ENCODE results near the gene TRAK1. TPM values are rescaled to one million over a fixed set of nuclear protein-coding genes. Genes with fewer than 3 reads are reported as not detected.

Gene TRAK1
- polyA plus RNA-seq, 1 donor, result 103 TPM

DNA sequence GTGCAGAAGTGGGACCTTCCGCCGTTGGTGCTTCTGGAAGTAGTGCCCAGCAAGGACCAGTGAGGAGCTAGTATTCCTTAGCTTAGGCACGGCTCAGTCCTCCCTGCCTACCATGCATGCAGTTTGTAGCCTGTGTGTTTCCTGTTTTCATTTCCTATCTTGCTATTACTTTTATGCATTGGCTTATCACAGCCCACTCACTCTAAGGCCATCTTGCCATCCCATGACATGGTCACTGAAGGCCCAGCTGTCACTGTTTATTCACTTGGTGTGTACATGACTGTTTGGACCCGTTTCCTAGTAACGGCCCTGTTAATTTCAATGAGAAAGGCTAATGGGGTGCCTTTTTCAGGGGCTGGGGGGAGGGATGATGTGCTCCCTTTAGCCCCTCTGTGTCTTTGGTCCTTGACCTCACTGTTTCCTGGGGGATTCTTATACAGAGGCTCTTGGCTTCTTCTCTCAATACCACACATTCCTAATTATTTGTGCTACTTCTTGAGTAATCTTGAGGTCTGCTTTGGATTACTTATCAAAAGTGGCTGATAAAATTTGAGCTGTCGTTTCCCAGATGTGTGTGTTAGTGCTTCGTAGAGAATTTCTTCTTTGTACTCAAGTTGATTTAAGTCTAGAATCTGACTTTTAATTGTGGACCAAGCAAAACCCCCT lies 24.5 kb upstream of the TRAK1 start:
- no peak for DNase-seq (ENCODE audit: low read depth)

DNA sequence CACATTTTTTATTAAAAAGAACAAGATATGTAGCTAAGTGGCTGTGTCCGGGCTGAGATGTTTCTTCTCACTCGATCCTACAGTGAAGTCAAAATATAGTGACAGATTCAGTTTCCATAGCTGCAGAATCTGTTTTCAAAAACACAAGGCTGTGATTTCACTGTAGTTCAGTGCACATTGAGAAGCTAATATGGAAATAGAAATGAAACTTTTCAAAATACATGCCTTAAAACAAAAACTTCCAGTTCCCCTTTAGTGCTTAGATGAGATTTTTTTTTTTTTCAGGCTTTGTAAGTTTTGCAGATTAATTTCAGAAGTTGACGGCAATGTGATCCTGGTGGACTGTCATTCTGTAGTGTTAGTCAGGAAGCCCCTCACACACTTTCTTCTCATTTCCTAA lies 23.8 kb upstream of the TRAK1 start:
- DNase-seq (ENCODE audit: low read depth), result peak; percentile 90

DNA sequence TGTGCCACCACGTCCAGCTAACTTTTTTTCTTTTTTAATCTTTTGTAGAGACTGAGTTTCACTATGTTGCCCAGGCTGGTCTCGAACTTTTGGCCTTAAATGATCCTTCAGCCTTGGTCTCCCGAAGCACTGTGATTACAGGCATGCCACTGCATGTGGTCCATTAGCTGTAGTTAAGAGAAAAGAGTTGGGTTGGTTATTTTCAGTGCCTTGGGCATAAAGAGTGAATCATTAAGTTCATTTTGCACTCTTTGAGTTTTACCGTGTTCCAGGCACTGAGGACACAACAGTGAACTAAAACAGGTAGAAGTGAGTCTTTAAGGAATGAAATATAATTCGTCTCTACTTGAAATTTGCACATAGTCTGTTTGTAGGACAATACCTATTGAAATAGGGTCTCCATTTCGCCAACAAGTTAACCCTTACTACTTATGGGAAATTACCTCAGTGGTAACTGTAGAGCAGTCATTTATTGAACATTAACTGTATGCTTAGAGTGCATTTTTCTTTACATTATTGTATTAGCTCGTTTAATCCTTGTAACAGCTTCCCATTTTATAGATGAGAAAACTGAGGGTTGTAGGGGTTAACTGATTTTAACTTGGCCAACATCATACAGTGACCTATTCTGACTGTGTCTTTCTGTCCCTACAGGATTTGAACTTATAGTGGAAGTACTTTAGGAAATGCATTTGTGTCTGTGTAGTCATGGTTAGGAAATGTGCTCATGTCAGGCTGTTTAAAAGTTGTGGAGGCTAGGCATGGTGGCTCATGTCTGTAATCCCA lies 22.7 kb upstream of the TRAK1 start:
- DNase-seq (ENCODE audit: low read depth), result no peak

DNA sequence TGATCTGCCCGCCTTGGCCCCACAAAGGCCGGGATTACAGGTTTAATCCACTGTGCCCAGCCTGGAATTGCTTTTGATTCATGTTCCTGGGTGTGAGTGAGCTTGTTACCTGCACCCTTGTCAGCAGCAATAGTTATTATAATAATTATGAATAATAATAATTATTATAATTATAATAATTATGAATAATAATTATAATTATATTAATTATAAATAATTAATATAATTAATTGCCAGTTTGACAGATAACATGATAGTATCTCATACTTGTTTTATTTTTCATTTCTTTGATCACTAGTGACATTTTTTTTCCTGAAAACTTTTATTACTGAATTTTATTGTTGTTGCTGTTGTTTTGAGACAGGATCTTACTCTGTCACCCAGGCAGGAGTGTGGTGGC lies 21.1 kb upstream of the TRAK1 start:
- DNase-seq (ENCODE audit: low read depth), result no peak

DNA sequence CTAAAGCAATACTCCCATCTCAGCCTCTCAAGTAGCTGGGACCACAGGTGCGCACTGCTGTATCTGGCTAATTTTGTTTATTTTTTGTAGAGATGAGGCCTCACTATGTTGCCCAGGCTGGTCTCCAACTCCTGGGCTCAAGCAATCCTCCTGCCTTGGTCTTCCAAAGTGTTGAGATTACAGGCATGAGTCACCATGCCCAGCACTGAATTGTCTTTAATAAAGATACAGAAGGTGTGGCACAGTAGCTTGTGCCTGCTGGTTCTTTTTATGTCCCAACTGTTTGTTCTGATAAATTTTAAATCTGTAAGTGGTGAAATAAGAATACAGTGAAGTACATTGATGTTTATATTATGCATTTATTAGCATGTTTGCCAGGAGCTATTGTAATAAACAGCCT lies 20.6 kb upstream of the TRAK1 start:
- no peak for DNase-seq (ENCODE audit: low read depth)

DNA sequence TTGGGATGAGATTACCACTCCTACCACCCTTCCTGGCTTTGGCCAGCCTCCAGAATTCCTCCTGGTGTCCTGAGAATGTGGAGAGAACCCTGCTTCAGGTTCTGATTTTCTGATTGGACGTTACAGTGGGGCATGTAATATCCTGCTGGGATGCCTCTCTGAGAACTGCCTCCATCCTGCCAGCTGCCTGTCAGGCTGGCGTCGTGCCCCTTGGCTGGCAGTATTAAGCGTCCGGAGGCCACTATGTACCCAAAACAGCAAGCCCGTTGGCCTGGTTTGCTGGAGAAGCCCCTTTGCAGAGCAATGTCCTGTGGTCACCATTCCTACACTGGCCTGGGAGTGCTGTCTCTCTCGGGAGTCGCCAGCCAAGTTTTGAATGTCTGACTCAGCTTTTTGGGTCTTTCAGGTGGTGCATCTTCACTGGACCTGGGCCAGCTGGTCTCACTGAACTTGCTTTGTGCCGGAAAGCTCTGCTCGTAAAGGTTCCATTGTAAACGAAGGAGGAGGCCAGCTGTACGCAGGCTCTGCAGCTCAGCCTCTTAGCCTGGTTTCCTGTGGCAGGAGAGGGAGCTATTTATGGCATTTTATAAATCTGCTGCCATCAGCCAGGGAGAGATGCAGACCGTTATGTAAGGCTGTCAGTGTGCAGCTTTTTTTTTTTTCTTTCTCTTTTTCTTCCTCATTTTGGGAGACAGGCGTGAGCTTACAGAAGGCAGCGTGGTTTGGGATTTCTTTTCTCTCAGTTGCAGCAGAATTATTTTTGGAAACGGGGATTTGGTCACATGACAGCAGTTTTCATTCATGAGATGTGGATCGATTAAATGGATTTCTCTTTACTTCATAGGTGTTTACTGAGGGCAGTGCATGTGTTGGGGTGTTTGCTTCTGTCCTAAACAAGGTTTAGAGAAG lies 19.0 kb upstream of the TRAK1 start:
- DNase-seq (ENCODE audit: low read depth), result no peak

DNA sequence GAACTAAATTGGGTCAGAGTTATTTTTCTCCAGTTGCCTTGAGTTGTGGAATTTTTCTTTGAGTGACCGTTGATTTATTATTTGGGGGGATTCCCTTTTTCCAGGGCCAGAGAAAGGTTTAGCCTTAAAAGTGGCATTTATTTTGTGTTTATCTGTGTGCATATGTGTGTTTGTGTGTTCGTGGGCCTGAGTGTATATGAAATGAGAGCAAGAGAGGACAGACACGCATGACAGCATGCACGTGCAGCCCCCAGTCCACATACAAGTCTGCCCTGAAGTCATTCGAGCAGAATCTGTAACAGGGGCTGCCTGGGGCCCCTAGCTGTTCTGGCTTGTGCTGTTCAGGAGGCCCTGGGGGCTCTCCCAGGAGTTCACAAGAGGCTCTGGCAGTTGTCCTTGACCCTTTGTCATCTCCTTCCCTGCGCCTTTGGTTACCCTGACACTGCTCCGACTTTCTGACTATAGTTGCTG lies 18.3 kb upstream of the TRAK1 start:
- no peak for DNase-seq (ENCODE audit: low read depth)

DNA sequence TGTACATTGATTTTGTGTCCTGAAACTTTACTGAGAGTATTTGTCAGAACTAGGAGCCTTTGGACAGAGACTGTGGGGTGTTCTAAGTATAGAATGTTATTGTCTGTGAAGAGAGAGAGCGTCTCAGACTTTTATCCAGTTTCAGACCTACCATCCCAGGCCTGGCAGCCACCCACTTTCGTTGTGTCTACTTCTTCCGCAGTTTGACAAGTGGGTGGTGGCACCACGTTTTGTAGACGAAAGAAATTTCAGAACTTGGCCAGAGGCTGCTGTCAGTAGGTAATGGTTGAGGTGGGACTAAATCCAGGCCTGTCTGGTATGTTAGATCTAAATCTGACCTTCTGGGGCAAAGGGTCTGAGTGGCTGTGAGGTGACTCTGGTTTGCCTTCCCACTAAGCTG lies 13.4 kb upstream of the TRAK1 start:
- DNase-seq (ENCODE audit: low read depth), result no peak

DNA sequence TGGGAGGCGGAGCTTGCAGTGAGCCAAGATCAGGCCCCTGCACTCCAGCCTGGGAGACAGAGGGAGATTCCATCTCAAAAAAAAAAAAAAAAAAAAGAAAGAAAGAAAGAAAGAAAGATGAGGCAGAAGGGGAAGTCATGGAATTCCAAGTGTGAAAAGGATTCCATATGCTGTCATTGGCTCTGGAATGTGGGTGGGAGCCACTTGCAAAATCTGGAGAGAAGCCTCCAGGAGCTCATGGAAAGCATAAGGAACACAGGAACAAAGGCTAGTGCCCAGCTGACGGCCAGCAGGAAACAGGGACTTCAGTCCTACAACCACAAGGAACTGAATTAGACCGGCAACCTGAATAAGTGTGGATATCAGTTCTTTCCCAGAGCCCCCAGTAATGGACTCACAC lies 12.5 kb upstream of the TRAK1 start:
- DNase-seq (ENCODE audit: low read depth), result no peak

DNA sequence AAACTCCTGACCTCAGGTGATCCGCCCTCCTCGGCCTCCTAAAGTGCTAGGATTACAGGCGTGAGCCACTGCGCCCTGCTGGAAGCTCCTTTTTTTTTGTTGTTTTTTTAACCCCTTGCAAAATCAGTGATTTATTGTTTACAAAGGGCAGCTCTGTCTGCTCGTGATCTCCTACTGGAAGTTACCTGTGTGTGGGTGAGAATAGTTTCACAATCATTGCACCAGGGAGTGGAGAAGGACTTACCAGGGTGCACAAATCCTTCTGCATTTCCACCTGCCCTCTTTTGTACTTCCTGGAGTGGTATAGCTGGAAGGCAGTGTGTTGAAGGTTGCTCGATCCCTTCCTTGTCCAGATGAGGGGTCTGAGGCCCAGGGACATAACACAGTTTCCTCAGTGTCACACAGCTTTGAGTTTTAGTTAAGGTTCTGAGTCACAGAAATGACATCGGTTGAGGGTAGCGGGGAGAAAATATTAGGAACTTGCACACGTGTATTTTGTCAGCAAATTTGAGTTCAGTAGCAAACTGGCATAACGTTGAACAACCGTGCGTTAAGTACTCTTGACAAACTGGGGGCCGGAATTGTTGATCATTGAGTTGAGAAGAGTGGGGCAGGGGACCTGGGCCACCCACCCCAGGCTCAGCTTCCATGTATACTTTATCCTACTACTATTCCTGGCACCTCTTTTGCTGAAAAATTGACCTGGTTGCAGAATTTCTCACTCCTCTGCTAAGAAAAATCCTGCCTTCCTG lies 11.3 kb upstream of the TRAK1 start:
- DNase-seq (ENCODE audit: low read depth), result no peak

DNA sequence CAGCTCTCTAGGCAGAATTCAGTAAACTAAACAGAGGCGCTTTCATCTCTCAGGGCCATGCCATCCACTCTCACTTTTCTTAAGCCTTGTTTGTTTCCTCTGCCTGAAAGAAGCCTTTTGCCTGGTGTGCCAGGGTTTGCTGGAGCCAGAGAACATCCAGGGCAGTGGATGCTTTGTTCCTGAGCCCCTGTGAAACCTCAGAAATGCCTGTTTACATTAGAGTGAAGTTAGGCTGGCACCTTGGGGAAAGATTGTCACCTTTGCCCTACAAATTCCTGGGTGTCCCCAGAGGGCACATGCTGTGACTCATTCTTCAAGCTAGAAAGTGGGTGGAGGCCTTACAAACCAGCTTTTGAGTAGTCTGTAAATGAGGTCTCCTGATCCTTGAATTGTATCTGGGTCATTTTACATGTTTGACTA lies 10.7 kb upstream of the TRAK1 start:
- no peak for DNase-seq (ENCODE audit: low read depth)

DNA sequence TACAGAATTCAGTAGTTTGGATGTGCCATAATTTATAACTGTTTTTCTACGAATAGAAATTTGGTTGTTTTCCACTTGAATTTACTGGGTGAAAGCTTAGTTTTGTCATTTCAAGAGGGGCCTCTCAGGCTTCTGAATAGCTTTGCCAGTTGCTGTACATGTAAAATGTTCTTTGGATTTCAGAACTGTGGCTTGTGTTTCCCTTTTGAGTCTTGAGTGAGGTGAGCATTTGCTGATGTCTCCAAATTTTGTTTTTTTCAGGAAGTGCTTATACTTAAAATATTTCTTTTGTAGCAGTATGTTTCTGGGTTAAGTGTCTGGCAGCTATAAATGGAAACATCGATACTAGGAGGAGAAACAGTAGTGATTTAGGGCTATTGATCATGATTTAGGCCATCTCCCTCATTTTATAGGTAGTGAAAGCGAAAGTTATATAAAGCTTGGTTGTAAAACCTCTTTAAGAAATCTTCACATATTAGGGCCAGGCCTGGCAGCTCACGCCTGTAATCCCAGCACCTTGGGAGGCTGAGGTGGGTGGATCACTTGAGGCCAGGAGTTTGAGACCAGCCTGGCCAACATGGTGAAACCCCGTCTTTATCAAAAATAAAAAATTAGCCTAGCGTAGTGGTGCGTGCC lies 9.2 kb upstream of the TRAK1 start:
- no peak for DNase-seq (ENCODE audit: low read depth)

DNA sequence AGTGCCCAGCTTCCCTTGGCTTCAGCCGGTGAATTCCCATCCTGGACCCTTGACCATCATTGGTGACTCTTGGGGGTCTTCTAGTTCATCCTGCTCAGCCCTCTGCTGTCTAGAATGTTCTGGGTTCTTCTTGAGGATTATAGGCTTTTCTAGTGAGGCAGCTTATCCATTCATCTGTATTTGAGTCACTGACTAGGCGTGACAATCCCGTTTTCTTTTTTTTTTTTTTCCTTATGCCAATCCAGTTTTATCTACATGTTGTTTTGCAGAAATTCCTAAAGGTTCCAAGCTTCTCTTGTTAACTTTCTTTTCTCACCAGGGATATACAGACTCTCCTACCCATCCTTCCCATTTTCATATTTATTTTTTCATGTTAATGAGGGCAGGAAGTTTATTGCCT lies 6.6 kb upstream of the TRAK1 start:
- DNase-seq (ENCODE audit: low read depth), result no peak

DNA sequence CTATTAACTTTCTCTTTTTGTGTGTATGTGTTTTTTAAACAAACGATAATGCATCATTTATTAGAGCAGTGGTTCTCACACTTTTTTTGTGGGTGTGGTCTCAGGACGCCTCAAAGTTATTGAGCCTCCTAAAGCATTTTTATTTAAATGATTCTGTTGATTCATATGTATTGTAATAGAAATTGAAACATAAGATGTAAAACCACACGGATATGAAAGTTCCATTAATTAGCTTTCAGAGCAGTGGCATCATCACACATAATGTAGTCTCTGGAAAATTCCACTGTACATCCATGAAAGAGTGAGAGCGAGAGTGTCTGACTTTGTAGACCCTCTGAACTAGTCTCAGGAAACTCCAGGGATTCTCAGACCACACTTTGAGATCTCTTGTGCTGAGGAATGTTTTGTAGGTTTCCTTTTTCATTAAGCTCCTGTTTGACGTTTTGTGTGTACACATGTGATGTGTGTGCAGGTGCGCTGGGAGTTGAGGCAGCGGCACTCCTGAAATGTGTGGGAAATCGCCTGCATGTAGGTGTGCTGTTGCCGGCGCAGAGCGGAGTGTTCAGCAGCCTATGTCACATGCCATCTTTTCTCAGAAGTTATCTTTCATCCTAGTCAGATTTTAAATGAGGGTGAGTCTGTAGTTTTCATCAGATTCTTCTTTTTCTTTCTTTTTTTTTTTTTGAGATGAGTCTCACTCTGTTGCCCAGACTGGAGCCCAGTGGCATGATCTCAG lies 5.3 kb upstream of the TRAK1 start:
- DNase-seq (ENCODE audit: low read depth), result no peak

DNA sequence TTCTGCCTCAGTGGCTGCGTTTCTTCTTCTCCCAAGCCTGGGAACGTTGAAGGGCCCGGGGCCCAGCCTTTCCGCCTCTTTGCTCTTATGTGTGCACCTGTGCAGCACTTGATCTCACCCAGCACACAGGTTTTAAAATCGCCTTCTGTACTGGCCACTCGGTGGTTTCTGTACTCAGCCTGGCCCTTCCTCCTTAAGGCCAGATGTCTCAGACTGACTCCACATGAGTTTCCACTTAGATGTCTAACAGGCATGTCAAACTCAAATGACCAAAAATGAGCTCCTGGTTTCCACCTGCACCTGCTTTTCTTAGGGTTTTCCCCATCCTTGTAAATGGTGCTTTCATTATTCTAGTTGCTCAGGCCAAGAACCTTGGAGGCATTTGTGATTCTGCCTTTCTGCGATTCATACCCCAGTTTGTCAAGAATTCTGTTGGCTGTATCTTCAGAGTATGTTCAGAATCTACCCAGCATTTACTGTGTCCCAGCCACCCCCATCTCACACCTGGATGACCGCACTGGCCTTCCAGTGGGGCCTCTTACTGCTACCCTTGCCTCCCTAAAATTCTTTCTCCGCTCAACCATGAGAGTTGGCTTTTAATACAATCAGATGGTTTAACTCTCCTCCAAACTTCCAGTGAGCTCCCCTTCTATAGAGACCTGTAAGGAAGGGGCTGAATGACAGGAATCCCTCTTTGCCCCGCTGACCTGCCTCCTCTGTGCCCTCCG lies 2.2 kb upstream of the TRAK1 start:
- DNase-seq (ENCODE audit: low read depth), result no peak

DNA sequence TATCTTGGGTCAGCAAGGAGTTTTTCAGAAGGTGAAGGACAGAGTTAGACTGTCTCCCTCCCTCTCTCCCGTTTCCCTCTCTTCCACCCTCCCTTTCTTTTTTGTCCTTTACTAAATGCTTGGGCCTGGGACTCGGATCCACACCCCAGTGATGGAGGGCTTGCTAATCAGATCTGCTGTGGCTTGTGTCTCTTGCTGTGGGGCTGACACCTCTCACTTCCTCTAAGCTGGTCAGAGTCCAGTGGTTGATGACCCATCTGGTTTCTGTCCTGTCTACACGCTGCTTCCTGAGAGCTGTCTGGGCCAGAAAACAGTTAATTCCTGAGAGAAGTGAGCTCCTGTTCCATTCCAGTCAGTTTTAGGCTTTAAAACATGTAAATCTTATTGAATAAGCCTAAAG lies 849 bp downstream of the TRAK1 start:
- no peak for DNase-seq (ENCODE audit: low read depth)

DNA sequence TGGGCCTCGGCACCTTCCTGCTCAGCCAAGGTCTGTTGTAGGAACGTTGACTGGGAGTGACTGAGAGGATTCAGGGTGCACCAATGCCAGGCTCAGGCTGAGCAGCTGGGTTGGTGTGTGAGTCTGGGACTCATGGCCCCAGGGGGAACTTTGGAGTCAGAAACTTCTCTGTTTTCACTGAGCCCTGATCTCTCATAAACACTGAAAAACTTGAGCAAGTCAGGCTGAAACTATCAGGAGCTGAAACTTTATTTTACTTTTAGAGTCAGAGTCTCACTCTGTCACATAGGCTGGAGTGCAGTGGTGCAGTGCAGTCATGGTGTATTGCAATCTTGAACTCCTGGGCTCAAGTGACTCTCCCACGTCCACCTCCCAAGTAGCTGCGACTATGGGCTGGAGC lies 3.0 kb downstream of the TRAK1 start:
- no peak for DNase-seq (ENCODE audit: low read depth)

DNA sequence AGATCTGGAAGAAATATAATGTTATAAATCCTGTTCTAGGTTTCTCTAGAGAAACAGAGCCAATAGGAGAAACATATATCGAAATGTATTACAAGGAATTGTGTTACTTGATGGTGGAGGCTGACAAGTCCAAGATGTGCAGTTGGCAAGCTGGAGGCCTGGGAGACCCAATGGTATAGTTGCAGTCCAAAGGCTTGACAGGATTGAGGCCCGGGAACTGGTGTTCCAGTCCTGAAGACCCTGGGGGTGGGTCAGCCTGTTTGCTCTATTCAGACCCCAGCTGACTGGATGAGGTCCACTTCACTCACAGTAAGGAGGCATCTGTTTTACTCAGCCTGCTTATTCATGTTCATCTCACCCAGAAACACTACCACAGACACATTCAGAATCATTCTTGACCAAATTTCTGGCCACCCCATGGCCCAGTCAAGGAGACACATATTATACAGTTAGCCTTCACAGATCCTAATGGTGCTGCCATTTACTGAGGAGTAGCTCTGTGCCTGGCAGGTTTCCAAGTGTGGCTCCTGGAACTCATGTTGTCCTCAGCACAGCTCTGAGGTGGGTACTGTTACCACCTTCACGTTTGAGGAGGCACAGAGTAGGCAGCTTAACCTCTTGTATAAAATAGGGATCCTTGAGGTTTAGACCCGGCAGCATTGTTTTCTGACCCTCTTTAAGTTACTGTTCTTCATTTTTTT lies 3.7 kb downstream of the TRAK1 start:
- DNase-seq (ENCODE audit: low read depth), result no peak

DNA sequence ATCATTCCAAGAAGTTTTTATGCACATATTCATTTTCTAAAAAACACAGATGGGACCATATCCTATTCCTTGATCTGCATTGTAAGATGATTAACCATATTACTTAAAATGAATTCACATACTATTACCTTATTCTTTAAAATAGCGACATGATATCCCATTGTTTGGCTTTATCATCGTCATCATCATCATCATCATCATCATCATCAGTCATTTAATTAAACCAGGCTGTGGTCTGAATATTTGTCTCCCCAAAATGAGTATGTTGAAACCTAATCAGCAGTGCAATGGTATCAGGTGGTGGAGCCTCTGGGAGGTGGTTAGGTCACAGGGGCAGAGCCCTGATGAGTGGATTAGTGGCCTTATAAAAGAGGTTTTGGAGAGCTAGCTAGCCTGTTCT lies 4.4 kb downstream of the TRAK1 start:
- no peak for DNase-seq (ENCODE audit: low read depth)

All from forelimb muscle (tissue), 1 donor.